DMS114 treated with DMSO at 0.1 percent for 48 hours (cell line): Measurements from ENCODE around the gene DUSP9.
"Not testable (repeated sequence)": the region's sequence is repeated elsewhere in the genome, so short reads cannot be mapped to it uniquely, and the experiment has no call there.

ENCODE experiments used
- DNase-seq: peaks from one replicate; lab custom pipeline; 2025; ENCODE audit not compliant: unreplicated experiment; lab: John Stamatoyannopoulos, UW

DUSP9 gene

GRCh38 chrX:153670748-153671588 is 24.0 kb downstream of the DUSP9 start:
- no peak for DNase-seq

DNA sequence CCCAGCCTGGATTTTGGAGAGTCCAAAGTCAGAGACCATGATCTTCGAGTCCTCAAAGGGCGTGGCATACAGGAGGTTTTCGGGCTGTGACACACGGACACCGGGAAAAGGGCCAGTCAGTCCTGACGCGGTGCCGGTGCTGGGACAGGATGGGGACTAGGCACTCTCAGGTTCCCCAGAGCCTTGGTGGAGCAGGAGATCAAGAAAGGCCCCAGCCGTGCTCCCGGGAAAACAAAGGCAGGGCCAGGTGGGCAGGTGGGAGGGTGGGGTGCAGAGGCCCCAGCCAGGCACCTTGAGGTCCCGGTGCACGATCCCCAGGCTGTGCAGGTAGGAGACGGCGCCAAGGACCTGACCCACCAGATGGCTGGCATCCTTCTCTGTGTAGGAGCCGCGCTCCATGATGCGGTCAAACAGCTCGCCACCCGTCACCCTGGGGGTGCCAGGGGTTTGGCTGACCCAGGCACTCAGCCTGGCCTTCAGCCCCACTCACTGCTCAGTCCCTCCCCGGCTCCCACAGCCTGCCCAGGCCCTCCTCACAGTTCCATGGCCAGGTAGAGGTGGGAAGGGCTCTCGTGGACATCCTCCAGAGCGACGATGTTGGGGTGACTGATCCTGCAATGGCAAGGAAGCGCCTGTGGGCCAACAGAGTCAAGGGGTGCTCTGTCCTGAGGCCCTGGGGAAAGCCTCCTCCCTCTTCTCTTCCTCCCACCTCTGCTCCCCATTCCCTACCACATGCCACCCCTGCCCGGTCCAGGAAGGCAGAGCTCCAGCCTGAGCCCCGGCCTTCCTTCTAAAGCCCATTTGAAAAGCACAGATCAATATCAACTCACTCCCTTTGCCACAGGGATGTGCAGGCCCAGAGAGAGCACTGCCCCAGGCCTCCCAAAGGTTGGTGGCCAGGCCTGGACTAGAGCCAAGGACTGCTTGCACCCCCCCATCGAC is 24.9 kb downstream of the DUSP9 start:
- no peak for DNase-seq

GRCh38 chrX:153672531-153673427 is 25.8 kb downstream of the DUSP9 start:
- DNase-seq, result no peak

DNA sequence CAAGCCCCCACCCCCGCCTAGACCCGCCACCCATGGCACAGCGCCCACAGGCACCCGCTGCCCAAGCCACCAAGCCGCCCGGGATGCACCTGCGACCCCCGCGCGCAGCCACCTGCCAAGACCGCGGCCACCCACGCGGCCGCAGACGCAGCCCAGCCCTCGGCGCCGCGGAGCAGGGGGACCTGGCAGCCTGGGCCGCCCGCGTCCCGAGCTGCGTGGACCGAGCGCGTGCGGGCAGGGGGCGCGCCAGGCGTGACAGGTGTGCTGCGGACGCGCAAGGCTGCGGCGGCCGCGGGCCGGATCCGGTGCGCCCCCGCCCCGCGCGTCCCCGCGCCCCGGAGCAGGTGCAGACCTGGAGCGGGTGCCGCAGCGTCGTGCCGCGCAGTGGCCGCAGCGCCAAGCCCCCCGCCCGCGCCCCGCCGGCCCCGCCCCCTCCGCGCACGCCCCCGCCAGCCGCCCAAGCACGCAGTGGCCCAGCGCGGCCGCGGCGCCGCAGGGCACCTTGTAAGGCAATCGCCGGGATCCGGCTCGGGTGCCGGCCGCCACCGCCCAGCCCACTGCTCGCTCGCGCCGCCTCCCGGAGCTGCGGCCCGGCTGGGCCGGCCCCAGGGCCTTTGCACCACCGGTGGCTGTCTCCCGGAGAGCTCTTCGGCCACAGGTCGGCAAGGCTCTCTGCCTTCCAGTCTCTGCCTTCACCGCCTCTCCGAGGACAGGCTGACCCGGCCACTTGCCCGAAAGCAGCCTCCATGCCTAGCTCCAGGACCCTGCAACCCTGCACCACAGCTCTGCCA is 26.6 kb downstream of the DUSP9 start, which contains the start of gene PNCK:
PNCK (minus strand) TSS at position 386 of the 791 bp plus-strand sequence. CDS start 737 bp downstream, outside the sequence.
- DNase-seq, result no peak

DNA sequence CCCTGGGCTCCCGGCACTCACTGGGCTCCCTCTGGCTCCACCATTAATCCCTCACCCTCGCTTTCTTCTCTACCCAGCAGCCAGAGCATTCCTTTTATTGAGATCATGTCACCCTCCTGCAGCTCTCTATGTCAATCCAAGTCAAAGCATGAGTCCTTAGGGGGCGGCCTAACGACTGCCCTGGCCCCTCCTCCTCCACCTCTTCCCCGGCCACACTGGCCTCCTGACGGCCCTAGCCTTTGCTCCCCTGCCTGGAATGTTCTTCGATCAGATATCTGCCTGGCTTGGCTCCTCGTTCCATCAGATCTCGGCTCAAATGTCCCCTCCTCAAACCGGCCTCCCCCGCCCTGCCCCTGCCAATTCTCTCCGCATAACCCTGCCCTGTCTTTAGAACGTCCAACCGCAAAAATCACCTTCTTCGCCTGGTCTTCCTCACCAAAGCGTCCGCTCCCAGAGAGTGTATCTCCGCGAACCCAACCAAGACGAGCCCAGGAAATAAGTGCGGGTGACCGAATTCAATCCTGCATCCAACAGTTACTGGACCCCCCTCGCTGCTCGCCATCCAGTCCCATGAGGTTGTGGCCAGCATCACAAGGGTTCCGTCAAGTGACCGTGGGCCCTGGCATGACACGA is 27.3 kb downstream of the DUSP9 start:
- no peak for DNase-seq

DNA sequence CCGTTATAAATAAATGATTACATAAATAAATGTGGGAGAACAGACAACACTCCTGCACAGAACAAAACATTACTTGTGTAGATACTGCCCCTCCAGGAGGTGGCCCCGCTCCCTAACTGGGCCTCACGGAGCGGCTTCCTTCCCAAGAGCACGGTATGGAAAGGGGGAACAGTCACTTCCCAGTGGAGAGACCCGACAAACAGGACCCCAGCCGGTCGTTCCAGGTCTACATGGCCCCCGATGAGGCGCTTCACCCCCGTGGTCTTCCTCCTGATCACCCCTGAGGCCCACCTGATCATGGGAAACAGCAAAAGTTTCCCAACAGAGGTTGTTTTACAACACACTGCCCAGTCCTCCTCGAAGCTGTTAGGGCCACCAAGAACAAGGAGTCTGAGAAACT is 34.2 kb downstream of the DUSP9 start:
- DNase-seq, result no peak

DNA sequence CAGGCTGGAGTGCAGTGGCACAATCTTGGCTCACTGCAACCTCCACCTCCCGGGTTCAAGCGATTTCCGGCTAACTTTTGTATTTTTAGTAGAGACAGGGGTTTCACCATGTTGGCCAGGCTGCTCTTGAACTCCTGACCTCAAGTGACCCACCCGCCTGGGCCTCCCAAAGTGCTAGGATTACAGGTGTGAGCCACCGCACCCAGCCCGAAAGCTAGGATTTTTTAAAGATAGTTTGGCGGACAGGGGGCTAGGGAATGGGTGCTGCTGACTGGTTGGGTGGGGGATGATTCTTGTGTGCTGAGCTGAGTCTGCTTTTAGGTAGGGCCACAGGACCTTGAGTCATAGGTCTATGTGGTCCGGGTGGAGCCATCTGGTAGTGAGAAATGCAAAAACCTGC is 36.5 kb downstream of the DUSP9 start:
- not testable (repeated sequence) for DNase-seq

- no peak for DNase-seq
These were observed 37.6 kb downstream of the DUSP9 start for GRCh38 chrX:153684467-153685155.

- no peak for DNase-seq
These were observed 38.1 kb downstream of the DUSP9 start for GRCh38 chrX:153685156-153685536.

- no peak for DNase-seq
These were observed 39.0 kb downstream of the DUSP9 start for GRCh38 chrX:153685751-153686696.

DNA sequence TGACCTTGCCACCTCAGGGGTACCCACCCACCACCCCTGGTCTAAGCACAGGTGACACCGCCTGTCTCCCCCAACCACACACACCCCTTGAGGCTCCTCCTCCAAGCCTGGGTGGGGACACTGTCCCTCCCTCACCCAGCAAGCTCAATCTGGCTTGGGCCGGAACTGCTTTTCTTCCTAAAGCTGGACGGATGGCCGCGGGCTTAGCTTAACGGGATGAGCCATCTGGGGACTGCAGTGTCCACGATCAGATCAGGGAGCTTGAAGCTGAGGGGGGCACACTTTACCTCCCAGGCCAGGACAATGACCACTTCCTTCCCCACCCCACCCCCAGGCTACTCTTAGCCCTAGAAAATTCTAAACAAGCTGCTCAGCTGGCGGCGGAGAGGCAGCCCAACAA is 39.7 kb downstream of the DUSP9 start:
- no peak for DNase-seq

DNA sequence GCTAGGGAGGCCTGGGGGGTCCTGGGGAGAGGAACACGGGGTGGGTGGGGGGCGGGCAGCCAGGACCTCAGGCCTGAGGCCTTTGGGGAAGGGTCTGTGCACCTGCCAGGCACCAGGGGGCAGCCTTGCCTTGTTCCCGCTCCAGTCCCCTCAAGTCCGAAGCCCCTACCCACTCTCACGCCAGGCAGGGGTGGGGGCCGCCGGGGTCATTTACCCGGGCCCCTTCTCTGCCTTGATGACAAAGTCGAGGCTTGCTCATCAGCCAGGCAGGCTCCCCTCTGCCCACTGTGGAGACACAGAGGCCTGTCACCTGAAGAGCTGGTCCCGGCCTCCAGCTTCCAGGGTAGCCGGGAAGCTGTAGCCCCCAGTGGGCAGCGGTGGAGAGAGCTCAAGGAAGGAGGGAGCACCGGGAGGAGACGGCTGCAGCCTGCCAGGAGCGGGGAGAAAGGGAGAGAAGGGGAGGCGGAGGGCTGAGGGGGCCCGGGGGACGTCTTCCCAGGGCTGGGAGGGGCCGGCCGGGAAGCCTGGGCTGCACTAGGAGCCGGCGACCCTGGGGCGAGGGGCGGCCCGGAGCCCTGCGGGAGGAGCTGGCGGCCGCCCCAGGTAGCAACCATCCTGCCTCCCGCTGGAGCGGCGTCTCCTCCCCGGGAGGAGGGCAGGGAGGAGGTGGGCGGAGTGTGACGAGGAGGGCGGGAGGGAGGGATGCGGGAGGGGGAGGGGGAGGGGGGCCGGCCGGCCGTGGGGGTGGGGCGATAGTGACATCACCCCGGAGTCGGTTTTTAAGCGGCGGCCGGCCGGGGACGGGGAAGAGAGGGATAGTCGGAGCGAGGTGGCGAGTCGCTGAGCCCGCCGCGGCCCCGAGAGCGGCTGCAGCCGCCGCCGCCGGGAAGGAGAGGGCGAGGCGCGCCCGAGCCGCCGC is 40.4 kb downstream of the DUSP9 start, which contains the start of gene SLC6A8:
SLC6A8 (plus strand) TSS at position 806 of the 919 bp plus-strand sequence. CDS start 649 bp downstream, outside the sequence.
- DNase-seq, result no peak

GRCh38 chrX:153688071-153688470 is 41.1 kb downstream of the DUSP9 start:
- DNase-seq, result no peak

DNA sequence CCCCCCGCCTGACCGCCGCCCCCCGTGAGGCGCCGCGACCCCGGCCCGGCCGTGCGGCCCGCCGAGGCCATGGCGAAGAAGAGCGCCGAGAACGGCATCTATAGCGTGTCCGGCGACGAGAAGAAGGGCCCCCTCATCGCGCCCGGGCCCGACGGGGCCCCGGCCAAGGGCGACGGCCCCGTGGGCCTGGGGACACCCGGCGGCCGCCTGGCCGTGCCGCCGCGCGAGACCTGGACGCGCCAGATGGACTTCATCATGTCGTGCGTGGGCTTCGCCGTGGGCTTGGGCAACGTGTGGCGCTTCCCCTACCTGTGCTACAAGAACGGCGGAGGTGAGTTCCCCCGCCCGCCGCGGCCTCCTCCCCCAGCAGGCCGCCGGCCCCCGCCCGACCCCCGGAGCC is 41.5 kb downstream of the DUSP9 start:
- no peak for DNase-seq

DNA sequence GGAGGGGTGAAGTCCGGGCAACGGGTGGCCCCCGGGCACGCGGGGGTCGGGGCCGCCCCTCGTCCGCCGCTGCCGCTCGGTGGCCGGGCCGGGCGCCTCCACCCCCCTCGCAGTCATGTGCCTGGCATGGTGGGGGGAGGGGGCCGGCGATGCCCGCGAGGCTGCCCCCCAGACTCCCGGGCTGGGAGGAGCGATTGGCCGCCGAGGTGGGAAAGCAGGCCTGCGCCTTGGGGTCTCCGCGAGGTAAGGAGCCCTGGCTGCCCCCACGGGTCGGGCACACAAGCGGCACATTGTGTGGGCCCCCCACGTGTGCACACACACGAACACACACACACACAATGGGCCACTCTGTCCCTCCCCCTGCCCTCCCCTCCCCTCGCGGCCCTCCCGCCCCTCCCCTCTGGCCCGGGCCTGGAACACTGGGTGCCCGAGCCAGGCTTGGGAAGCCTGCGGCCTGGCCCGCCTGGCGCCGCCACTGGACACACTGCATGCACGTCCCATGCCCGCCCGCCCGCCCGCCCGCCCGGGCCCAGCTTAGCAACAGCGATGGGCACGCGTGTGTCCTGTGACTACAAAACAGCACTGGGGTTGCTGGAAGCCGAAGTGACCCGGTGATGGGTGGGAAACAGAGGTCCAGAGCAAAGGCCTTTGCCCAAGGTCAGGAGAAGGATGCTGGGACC is 42.0 kb downstream of the DUSP9 start:
- DNase-seq, result no peak
